Stomach (tissue), 4 donors: Measurements from ENCODE around the gene FKBP7.

Experiments
- EP300 ChIP-seq: sonication (generic); formaldehyde crosslinking; IDR thresholded peaks from one replicate; pipeline ENCODE4 v1.6.1; 2017; ENCODE audit warnings: antibody characterized with exemption
- POLR2A ChIP-seq, 4 donors: fragments of 450-650 bp; IDR thresholded peaks; one replicate each; pipeline ENCODE4 v1.6.1; 2016; ENCODE audit warnings: antibody characterized with exemption in 4 of 4, control low read depth in 2 of 4, mild to moderate bottlenecking in 1 of 4, moderate library complexity in 1 of 4
- POLR2AphosphoS5 ChIP-seq, 3 donors: sonication (generic); formaldehyde crosslinking; IDR thresholded peaks; one replicate each; pipeline ENCODE4 v1.6.1; 2016; ENCODE audit warnings: antibody characterized with exemption in 3 of 3
- TF ChIP-seq, protein P1 (sequence below), 7 experiments: fragments of 450-650 bp in 4 of 7; fragments of 200-600 bp in 3 of 7; sonication (generic) in 3 of 7; IDR thresholded peaks; one replicate each; pipeline ENCODE4 v1.5.1; 2016 to 2019; ENCODE audit warnings: antibody characterized with exemption in 7 of 7, control low read depth in 2 of 7, mild to moderate bottlenecking in 1 of 7

GRCh38 chr2:178510384-178510783 is 32.0 kb upstream of the FKBP7 start:
- TF ChIP-seq, protein P1, sequence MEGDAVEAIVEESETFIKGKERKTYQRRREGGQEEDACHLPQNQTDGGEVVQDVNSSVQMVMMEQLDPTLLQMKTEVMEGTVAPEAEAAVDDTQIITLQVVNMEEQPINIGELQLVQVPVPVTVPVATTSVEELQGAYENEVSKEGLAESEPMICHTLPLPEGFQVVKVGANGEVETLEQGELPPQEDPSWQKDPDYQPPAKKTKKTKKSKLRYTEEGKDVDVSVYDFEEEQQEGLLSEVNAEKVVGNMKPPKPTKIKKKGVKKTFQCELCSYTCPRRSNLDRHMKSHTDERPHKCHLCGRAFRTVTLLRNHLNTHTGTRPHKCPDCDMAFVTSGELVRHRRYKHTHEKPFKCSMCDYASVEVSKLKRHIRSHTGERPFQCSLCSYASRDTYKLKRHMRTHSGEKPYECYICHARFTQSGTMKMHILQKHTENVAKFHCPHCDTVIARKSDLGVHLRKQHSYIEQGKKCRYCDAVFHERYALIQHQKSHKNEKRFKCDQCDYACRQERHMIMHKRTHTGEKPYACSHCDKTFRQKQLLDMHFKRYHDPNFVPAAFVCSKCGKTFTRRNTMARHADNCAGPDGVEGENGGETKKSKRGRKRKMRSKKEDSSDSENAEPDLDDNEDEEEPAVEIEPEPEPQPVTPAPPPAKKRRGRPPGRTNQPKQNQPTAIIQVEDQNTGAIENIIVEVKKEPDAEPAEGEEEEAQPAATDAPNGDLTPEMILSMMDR (IDR thresholded peaks at IDR 0.05) = no peak
- no peak for TF ChIP-seq EP300
- no peak for TF ChIP-seq POLR2A (IDR thresholded peaks at IDR 0.05)
- no peak for TF ChIP-seq POLR2AphosphoS5 (IDR thresholded peaks at IDR 0.05)
